HG02623 (cell line): ENCODE results near the gene AKAP6.

Source experiments
- ATAC-seq: cut with Tn5 transposase; IDR thresholded peaks from one replicate; pipeline ENCODE4 v1.9.1; 2021; ENCODE audit warnings: moderate library complexity; ENCODE audit not compliant: unreplicated experiment

The AKAP6 gene

DNA sequence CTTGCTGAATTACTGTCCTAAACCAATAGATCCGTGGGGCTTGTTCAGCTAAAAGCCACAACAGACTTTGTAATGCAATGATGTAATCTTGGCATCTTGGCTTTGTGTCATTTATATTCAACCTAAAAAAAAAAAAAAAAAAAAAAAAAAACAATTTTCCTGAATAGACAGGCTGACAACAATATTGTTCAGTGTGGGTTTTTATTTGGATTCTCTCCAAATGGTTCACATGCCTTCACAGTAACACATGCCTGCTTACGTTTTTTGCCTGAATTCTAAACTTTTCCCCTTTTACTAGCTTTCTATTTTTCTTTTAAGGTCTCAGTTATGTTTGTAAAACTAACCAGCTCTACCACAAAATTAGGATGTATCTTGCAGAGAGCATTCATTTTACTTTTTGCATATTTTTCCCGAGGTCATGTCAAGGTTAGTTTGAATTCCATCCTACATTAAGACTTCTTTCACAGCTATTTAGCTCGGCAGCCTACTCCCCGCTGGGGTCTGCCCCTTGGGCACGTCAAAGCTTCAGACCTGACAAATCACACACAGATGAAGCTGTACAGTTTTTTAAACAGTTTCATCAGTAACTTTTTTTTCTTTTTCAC, 395.9 kb downstream of the AKAP6 start:
- ATAC-seq = no peak

- ATAC-seq = no peak
These were observed 397.4 kb downstream of the AKAP6 start for GRCh38 chr14:32726516-32726915.

GRCh38 chr14:32727832-32728231, 398.7 kb downstream of the AKAP6 start:
- no peak for ATAC-seq

DNA sequence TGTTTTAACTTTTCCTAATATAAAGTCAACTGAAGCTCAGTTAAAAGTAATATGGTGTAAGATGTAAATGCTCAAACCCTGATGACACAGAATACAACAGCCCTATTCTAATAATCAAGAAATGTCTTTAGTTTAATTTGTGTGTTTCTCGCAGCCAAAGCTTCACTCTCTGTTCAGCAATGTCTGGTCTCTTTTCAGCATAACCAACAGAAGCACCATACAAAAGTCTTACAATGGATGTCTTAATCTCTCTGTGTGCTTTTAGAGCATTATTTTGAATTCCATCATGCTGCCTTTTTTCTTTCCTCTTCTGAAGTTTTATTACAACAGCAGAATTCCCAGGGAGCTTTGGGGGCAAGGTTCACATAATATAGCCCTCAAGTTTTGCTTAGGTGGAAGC, 399.4 kb downstream of the AKAP6 start:
- no peak for ATAC-seq

DNA sequence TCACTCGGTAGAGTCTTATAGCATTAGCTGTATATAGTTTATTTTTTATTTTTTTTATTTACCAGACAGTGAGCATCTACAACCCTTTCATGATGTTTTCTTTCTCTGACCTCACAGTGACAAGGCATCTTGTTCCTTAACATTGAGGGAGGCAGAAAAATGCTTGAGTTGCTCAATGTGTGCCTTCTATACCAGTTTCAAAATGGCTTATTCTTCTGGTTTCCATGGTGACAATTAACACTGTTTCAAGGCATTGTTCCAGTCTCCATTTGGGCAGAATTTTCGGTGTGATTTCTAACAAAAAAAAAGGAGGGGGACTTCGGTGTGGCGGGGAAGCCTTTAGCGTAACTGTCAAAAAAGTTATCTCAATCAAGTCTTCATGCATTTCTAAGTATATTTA, 399.9 kb downstream of the AKAP6 start:
- no peak for ATAC-seq

- no peak for ATAC-seq
These were observed 402.2 kb downstream of the AKAP6 start for GRCh38 chr14:32731249-32731648.

GRCh38 chr14:32733015-32733414, 403.9 kb downstream of the AKAP6 start:
- ATAC-seq = no peak

- no peak for ATAC-seq
These were observed 405.2 kb downstream of the AKAP6 start for GRCh38 chr14:32734261-32734660.

GRCh38 chr14:32737621-32738020, 408.5 kb downstream of the AKAP6 start:
- no peak for ATAC-seq

GRCh38 chr14:32738206-32738871, 409.2 kb downstream of the AKAP6 start:
- ATAC-seq = no peak

GRCh38 chr14:32744811-32745445, 415.8 kb downstream of the AKAP6 start:
- no peak for ATAC-seq

DNA sequence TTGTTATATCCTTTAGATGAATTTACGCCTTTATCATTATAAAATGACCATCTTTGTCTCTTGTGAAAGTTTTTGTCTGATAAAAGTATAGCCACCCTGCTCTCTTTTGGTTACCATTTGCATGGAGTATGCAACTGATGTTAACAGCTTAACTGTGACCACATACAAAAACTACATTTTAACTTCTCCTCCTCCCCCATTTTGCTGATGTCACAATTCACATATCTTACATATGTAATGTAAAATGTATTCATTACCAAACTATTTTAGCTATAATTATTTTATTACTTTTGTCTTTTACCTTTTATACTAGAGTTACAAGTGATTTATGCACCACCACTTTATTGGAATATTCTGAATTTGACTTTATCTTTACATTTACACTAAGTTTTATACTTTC, 425.1 kb downstream of the AKAP6 start:
- no peak for ATAC-seq

DNA sequence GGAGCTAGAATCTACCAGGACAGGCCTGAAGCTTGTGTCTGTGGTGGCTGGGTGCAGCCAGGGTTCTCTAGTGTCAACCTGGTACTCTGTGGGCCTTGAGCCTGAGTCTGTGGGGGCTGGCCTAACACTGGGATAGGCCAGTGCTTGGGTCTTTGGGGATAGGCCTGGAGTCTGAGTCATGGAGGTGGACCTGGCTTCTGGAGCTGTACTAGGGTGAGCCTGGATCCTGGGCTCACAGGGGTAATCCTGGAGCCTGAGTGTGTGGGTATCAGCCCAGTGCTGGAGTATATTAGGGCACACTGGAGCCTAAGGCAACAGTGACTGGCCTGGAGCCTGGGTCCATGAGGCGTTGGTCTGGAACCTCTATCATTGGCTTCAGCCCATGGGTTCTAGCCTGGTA, 427.1 kb downstream of the AKAP6 start:
- ATAC-seq = no peak

DNA sequence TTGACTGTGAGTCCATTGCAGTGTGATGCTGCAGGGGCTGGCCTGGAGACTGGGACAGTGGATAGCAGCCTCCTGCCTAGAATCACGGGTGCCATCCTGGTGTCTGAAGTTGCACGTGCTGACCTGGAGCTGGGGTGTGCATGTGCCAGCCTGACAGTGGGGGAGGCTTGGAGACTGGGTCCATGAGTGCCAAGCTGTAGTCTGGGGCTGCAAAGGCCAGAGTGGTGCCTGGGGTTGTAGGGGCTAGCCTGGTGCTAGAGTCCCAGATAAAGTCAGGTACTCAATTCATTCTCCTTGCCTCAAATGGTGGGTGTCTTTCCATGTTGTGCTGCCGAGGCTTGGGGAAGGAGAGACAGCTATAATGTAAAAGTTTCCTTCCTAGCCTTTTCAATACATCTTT, 427.7 kb downstream of the AKAP6 start:
- ATAC-seq = no peak

DNA sequence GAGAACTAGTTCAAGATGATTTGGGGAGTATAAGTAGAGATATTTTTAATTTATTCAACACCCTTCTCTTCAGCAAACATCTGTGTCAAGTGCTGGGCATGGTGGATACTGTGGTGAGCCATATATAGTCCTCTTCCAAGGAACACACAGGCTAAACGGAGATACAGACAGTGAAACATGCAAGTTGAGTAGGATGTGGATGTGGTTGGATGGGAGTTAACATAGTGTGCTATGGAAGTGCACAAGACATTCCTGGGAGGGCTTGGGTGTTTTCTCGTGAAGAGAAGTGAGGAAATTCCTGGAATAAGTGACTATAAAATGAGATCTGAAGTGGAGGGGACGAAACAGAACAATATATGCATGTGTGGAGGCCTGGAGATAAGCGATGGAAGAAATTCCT, 428.5 kb downstream of the AKAP6 start:
- no peak for ATAC-seq

GRCh38 chr14:32761381-32761968, 432.4 kb downstream of the AKAP6 start:
- no peak for ATAC-seq

DNA sequence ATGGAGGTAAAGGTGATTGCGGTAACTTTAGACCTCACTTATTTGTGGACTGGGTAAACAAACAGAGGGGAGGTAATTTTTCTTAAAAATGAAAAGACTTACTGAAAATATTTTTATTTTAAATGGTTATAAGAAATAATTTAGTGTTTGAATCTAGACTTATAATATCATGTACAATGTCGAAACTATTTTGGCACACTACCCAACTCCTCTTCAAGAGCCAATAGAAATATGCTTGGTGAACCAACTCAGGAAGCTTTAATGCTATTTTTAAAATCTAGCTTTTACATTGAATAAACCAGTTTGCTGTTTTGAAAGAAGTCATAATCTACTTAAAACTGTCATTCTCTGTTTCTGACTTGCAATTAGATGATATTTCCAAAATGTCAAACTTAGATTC, 433.8 kb downstream of the AKAP6 start:
- no peak for ATAC-seq

DNA sequence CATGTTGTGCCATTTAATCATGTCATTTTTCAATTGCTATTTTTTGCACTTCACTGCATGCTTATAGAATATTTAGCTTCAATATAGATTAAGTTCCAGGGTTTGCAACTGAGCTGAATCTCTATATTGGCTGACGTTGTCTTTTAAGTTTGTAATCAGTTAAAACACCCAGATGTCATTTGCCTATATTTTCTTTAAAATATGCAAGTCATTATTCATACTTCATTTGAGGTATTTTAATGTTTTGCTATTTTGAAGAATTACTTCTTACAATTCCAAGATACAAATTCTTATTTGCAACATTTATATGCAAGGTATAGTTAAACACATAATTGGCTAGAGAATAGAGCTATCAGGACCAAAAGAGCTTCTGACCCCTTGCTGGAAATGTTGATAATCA, 434.6 kb downstream of the AKAP6 start:
- ATAC-seq = no peak

DNA sequence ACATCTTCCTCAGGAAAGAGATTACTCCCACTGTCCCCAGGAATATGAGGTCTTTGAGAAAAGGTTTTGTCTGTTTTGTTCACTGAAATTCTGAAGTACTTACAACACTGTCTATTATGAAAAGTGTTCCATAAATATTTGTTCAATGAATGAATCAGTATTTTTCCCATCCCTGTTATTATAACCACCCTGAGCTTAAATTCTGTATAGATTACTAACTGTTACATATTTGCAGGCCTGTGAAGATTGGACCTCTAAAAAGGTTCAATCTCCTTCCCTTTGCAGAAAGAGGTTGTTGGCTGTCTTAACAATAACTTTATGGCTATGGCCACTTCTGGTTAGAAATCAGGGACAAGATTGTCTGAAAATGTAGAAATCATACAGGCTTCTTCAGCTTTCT, 435.0 kb downstream of the AKAP6 start:
- ATAC-seq = no peak

GRCh38 chr14:32770422-32770821, 441.3 kb downstream of the AKAP6 start:
- ATAC-seq = no peak

DNA sequence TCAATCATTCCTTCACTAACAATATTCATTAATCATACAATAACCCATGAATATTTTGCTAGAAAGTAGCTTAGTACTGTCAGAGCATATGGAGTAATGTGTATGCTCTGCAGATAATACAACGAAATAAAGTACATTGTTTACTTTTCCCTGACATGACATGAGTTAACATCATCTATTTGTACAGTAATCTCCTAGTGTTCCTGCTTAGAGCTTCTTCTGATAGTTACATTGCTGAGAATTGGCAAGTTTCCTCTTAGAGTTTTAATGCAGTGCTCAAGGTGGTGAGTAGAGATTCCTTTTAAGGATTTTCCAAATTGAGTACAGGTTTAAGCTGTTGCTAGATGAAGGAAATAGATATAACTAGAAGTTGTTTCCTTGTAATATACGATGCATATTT, 445.1 kb downstream of the AKAP6 start:
- ATAC-seq = no peak

GRCh38 chr14:32779840-32780239, 450.7 kb downstream of the AKAP6 start:
- ATAC-seq = no peak
